ELF-1 (cell line): ENCODE data around the gene ACLY.
"Not testable (repeated sequence)": the region's sequence is repeated elsewhere in the genome, so short reads cannot be mapped to it uniquely, and the experiment has no call there.

ENCODE experiments used
- DNase-seq: peaks from one replicate; pipeline ENCODE4 v3.0.0-alpha.2; 2016; ENCODE audit warnings: low read depth, low spot score

The ACLY gene

DNA sequence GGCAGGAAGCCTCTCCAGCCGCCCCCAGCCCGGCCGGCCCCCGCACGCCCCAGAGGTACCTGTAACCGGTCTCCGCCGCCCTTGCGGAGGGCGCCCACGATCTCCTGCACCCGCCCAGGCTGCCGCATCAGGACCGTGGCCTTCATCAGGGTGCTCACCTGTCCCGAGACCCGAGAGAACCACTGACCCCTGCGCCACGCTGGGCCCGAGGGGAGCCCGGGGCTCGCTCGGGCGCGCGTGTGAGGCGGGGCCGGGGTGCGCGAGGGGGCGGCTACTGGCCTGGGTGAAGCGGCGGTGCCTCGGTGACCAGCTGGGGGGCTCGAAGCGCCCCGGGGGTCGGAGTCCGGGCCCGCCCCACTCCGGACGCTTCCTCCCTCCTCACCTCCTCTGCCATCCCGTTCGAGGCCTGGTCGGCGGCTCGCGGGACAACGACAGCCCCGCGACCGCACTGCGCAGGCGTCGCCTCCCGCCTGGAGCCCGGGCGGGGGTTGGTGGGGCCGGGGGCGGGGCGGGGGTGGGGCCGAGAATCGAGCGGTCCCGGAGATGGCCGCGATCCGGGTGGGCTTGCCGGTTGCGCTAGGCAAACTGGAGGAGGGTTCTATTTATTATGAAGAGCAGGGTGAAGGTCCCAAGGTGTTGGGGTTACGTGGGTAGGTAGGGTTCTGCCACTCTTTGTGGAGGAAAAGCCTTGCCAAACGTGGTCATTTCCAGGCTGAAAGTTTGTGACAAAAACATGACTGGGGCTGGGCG is 82.8 kb downstream of the ACLY start, which contains the start of gene NT5C3B:
Gene NT5C3B, minus strand, starts transcription at position 433 of the 750 bp plus-strand sequence. Its CDS starts 39 bp downstream, at position 394.
- DNase-seq = peak; percentile 37

DNA sequence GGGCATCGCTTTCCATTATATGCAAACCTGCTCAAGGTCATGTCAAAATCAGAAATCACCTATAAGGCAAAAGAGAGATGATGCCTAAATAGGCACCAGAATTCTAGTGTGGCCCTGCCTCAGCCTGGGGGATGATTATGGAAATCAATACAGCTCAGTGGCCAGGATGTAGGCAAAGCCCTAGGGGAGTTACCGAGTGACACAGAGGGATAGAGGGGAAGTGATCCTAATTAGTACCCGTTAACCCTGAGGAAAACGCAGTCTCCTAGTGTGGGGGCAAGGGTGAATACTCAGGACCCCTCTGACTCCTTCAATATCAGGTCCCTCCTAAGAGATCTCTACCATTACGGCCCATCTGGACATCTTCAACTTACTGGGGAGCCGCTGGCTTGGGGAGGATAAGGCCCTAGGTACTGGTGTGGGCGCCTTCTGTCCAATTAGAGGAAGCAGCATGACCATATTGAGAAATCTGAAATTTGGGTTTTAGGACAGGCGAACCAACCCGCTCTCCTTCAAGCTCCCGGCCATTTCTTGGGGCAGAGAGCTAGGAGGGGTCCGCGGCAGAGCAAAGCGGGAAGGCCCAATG is 83.4 kb downstream of the ACLY start:
- DNase-seq = no peak

GRCh38 chr17:41829961-41830360 is 88.8 kb downstream of the ACLY start:
- not testable (repeated sequence) for DNase-seq

DNA sequence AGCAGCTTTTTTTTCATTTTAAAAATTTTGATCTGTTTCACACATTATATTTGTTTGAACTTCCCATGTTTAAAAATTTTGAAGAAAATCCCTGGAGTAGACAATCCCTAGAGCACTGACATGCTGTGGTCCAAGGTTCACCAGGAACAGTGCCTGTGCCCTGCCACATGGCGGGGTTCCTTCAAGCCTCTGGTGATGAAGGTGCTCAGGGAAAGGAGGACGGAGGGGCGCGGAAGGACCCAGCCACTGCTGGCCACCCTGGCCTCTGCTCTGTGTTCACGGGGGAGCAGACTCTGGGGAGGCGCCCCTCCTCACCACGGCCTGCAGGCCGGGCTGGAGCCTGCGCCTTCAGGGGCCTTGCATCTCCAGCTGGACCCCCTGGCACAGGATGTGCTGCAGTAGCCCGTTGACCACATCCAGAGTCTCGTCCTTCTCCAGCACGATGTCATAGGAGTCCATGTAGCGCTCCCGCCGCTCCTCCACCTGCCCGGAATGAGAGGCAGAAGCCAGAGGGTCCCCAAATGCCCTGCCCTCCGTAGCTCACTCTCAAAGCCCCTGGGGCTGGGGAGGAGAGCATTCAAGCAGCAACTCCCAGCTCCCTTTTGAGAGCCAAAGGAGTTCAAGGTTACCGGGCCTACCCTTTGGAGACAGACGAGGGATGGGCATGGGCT is 93.4 kb downstream of the ACLY start:
- DNase-seq = no peak

DNA sequence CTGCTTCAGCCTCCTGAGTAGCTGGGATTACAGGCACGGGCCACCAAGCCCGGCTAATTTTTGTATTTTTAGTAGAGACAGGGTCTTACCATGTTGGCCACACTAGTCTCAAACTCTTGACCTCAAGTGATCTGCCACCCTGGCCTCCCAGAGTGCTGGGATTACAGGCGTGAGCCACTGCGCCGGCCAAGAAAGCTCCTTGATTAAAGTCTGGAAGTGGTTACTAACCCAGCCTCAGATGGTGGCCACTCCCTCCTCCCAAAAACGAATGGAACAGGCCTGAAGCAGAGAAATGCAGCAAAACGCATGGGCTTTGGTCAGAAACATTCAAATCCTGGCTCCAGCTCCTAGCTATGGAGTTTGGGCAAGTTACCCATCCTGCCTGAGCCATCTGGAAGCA is 94.7 kb downstream of the ACLY start:
- DNase-seq = no peak

DNA sequence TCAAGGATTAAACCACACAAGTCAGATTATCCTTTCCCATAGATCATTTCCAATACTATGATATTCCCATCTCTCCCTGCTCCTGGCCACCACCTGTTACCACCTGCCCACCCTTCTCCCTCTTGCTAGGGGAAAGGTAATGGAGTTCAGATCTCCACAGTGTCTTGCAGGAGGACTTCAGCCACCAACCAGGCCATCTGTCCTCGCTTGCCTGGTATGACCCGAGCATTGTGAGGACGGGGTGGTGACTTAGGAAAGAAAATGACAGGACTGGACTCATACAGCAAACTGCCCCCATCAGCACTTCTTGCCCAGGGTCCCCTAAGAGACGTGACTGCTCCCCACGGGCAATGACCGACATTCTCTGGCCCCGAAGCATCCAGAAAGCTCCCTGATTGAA is 95.2 kb downstream of the ACLY start:
- DNase-seq = no peak

DNA sequence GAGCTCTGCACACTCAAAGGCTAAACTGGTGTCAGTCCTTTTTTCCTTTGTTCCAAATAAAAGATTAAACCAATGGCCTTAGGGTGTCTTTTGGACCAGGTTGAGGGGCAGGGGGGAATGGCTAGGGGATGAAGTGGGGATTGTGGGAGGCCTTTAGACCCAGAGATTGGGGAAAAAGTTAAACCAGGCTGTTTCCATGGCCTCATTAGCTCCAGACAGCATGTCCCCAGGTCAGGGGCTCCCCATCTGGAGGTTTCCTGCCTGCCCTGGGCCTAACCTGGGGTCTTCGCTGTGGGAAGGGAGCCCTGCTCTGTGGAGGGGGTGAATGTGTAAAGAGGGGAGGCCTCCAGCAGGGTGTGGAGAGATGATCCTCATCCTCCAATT is 95.6 kb downstream of the ACLY start:
- no peak for DNase-seq

DNA sequence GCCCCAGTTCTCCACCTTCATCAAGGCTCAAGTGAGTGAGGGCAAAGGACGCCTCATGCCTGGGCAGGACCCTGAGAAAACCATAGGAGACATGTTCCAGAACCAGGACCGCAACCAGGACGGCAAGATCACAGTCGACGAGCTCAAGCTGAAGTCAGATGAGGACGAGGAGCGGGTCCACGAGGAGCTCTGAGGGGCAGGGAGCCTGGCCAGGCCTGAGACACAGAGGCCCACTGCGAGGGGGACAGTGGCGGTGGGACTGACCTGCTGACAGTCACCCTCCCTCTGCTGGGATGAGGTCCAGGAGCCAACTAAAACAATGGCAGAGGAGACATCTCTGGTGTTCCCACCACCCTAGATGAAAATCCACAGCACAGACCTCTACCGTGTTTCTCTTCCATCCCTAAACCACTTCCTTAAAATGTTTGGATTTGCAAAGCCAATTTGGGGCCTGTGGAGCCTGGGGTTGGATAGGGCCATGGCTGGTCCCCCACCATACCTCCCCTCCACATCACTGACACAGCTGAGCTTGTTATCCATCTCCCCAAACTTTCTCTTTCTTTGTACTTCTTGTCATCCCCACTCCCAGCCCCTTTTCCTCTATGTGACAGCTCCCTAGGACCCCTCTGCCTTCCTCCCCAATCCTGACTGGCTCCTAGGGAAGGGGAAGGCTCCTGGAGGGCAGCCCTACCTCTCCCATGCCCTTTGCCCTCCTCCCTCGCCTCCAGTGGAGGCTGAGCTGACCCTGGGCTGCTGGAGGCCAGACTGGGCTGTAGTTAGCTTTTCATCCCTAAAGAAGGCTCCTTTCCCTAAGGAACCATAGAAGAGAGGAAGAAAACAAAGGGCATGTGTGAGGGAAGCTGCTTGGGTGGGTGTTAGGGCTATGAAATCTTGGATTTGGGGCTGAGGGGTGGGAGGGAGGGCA is 96.3 kb downstream of the ACLY start:
- DNase-seq = no peak

GRCh38 chr17:41821776-41822175 is 97.0 kb downstream of the ACLY start:
- no peak for DNase-seq

DNA sequence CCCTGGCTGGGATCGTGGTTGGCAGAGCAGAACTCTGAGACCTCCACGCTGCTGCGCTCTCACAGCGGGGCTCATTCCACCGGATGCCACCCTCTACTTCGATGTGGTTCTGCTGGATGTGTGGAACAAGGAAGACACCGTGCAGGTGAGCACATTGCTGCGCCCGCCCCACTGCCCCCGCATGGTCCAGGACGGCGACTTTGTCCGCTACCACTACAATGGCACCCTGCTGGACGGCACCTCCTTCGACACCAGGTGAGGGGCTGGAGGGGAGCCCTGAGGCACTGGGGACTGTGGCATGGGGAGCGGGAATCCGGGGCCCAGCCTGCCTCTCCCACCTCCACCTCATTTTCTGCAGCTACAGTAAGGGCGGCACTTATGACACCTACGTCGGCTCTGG is 100.7 kb downstream of the ACLY start:
- no peak for DNase-seq
